ENCODE results near the gene FNDC10.

GRCh38 chr1:1574721-1575537 lies 25.0 kb downstream of the FNDC10 start, which contains the start of gene SSU72:
- TF ChIP-seq, protein P1, sequence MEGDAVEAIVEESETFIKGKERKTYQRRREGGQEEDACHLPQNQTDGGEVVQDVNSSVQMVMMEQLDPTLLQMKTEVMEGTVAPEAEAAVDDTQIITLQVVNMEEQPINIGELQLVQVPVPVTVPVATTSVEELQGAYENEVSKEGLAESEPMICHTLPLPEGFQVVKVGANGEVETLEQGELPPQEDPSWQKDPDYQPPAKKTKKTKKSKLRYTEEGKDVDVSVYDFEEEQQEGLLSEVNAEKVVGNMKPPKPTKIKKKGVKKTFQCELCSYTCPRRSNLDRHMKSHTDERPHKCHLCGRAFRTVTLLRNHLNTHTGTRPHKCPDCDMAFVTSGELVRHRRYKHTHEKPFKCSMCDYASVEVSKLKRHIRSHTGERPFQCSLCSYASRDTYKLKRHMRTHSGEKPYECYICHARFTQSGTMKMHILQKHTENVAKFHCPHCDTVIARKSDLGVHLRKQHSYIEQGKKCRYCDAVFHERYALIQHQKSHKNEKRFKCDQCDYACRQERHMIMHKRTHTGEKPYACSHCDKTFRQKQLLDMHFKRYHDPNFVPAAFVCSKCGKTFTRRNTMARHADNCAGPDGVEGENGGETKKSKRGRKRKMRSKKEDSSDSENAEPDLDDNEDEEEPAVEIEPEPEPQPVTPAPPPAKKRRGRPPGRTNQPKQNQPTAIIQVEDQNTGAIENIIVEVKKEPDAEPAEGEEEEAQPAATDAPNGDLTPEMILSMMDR (IDR thresholded peaks at IDR 0.05; ENCODE audit: insufficient read depth, low read depth, low read length), result no peak
- no peak for TF ChIP-seq EZH2 (IDR thresholded peaks at IDR 0.05; ENCODE audit: insufficient read depth, low read length)
